MCF 10A (cell line): ENCODE data around the gene SSNA1. TPM values are rescaled to one million over a fixed set of nuclear protein-coding genes. Genes with fewer than 3 reads are reported as not detected.

Experiments used
- BruUV-seq: library from RNA; stranded (reverse); fragments of 400-500 nt; replicated peaks from 2 replicates; lab custom pipeline; 2021; lab: Mats Ljungman, UMichigan
- CTCF ChIA-PET: fragments of 300-600 bp; sonication (Branson Sonifier 250); formaldehyde crosslinking; extraction: SDS; loops from one replicate; lab custom pipeline; 2021; ENCODE audit warnings: antibody characterized with exemption, inconsistent platforms; lab: Yijun Ruan, JAX
- POLR2A ChIA-PET: fragments of 300-600, 350-650 bp; sonication (Branson Sonifier 250); formaldehyde crosslinking; extraction: SDS; loops from one replicate; lab custom pipeline; 2020; ENCODE audit warnings: antibody characterized with exemption, inconsistent platforms; lab: Yijun Ruan, JAX
- DNase-seq: peaks from one replicate; pipeline ENCODE4 v3.0.0-alpha.2; 2018; ENCODE audit not compliant: unreplicated experiment
- H3K27ac Mint-ChIP-seq: one replicate; pipeline ENCODE4 v1.8.0; 2022; ENCODE audit warnings: mild to moderate bottlenecking, low read depth, mixed read lengths; ENCODE audit not compliant: unreplicated experiment
- H3K27me3 Mint-ChIP-seq: one replicate; pipeline ENCODE4 v1.8.0; 2022; ENCODE audit warnings: mixed read lengths; ENCODE audit not compliant: insufficient read depth, unreplicated experiment
- H3K36me3 Mint-ChIP-seq: one replicate; pipeline ENCODE4 v1.8.0; 2022; ENCODE audit warnings: mild to moderate bottlenecking, moderate library complexity, mixed read lengths; ENCODE audit not compliant: insufficient read depth, unreplicated experiment
- H3K4me1 Mint-ChIP-seq: one replicate; pipeline ENCODE4 v1.8.0; 2022; ENCODE audit warnings: mixed read lengths; ENCODE audit not compliant: insufficient read depth, unreplicated experiment
- H3K4me3 Mint-ChIP-seq: one replicate; pipeline ENCODE4 v1.8.0; 2022; ENCODE audit warnings: mild to moderate bottlenecking, moderate library complexity, mixed read lengths; ENCODE audit not compliant: unreplicated experiment
- H3K9me3 Mint-ChIP-seq: one replicate; pipeline ENCODE4 v1.8.0; 2022; ENCODE audit warnings: mixed read lengths; ENCODE audit not compliant: unreplicated experiment
- CTCF ChIP-seq: fragments of 200-600 bp; IDR thresholded peaks from one replicate; pipeline ENCODE4 v1.8.0; 2022; ENCODE audit warnings: antibody characterized with exemption, mild to moderate bottlenecking; ENCODE audit not compliant: unreplicated experiment
- intact Hi-C: fragments of 100-400 bp; cut with micrococcal nuclease; formaldehyde crosslinking; loops from 2 replicates; pipeline ENCODE4 v1.14.1; 2022
- total RNA-seq: library from RNA; stranded (reverse); gene quantifications from 2 replicates; pipeline ENCODE4 v1.2.3, GENCODE V29; 2022

Gene SSNA1
- total RNA-seq, 1 experiment from 2014 or later = 81.4 TPM

- DNase-seq = no peak
- Mint-ChIP-seq H3K27ac (no peak overlapping the region), H3K9me3 (no peaks in the 10 kb centered on the region), H3K36me3 (no peaks in the 10 kb centered on the region), H3K4me1 (no peaks in the 10 kb centered on the region), H3K4me3 (no peak overlapping the region), H3K27me3 (peaks cover 33% of the 10 kb centered on the region)
- no TSS peak for BruUV-seq
- POLR2A ChIA-PET = no interaction called here
- no peak for TF ChIP-seq CTCF
- CTCF ChIA-PET = interaction anchor here (0.6 kb wide), 1 partner anchor 218 kb away, joined by 4 read pairs; no protein-coding TSS in a partner anchor
- intact Hi-C loops = no loop called here
Measured at GRCh38 chr9:137161558-137162486, 26.7 kb upstream of the SSNA1 start.

- intact Hi-C loops = no loop called here
- no peaks in the 10 kb centered on the region for H3K36me3 Mint-ChIP-seq
- H3K4me1 Mint-ChIP-seq = no peaks in the 10 kb centered on the region
- H3K27ac Mint-ChIP-seq = no peak overlapping the region
- POLR2A ChIA-PET = no interaction called here
- DNase-seq = peak; percentile 27
- no peak for TF ChIP-seq CTCF
- H3K4me3 Mint-ChIP-seq = peak overlapping the region; percentile 68
- peaks cover 35% of the 10 kb centered on the region for H3K27me3 Mint-ChIP-seq
- CTCF ChIA-PET = interaction anchor here (0.5 to 1.0 kb wide), 2 partner anchors 68 to 74 kb away, joined by 3 read pairs; partner anchors contain the start of gene SLC34A3
- H3K9me3 Mint-ChIP-seq = no peaks in the 10 kb centered on the region
- no TSS peak for BruUV-seq
Measured at GRCh38 chr9:137162505-137163364, 25.7 kb upstream of the SSNA1 start.

GRCh38 chr9:137163365-137163715 lies 25.1 kb upstream of the SSNA1 start:
- no TSS peak for BruUV-seq
- Mint-ChIP-seq H3K27me3 (peaks cover 29% of the 10 kb centered on the region), H3K4me3 (peak overlapping the region; percentile 68), H3K27ac (no peak overlapping the region), H3K9me3 (no peaks in the 10 kb centered on the region), H3K4me1 (no peaks in the 10 kb centered on the region), H3K36me3 (no peaks in the 10 kb centered on the region)
- ChIA-PET CTCF (interaction anchor here (0.5 to 1.0 kb wide), 2 partner anchors 67 to 73 kb away, joined by 3 read pairs; partner anchors contain the start of gene SLC34A3), POLR2A (no interaction called here)
- intact Hi-C loops = no loop called here
- DNase-seq = peak; percentile 36
- TF ChIP-seq CTCF = no peak

- Mint-ChIP-seq H3K27ac (no peak overlapping the region), H3K9me3 (no peaks in the 10 kb centered on the region), H3K36me3 (no peaks in the 10 kb centered on the region), H3K27me3 (peaks cover 24% of the 10 kb centered on the region), H3K4me1 (no peaks in the 10 kb centered on the region), H3K4me3 (peak overlapping the region; percentile 68)
- ChIA-PET POLR2A (no interaction called here), CTCF (interaction anchor here (0.5 to 1.0 kb wide), 2 partner anchors 67 to 73 kb away, joined by 3 read pairs; partner anchors contain the start of gene SLC34A3)
- intact Hi-C loops = no loop called here
- DNase-seq = no peak
- TF ChIP-seq CTCF = no peak
- BruUV-seq = no TSS peak
Measured at GRCh38 chr9:137163805-137164204, 24.7 kb upstream of the SSNA1 start.
